Stomach (tissue), 9 donors: ENCODE measurements around the gene CWH43. TPM values are rescaled to one million over a fixed set of nuclear protein-coding genes. Genes with fewer than 3 reads are reported as not detected.
"Not testable (repeated sequence)": the region's sequence is repeated elsewhere in the genome, so short reads cannot be mapped to it uniquely, and the experiment has no call there.

Experiments
- DNase-seq, 2 donors: peaks; one replicate each; pipeline versions ENCODE4 v3.0.0 to v3.0.0-alpha.2; 2013 to 2019
- H3K27ac ChIP-seq, 5 donors: fragments of 200-600 bp in 4 of 5; sonication (generic) in 4 of 5; one replicate each; pipeline ENCODE4 v1.5.1; 2013 to 2019; ENCODE audit warnings: mild to moderate bottlenecking in 1 of 5, moderate library complexity in 1 of 5
- H3K27me3 ChIP-seq, 3 donors: fragments of 200-600 bp; sonication (generic); one replicate each; pipeline ENCODE4 v1.5.1; 2017 to 2019; ENCODE audit warnings: mixed run types in 1 of 3
- H3K36me3 ChIP-seq, 4 donors: fragments of 200-600 bp; sonication (generic); 1 replicate in 3 of 4; 2 replicates in 1 of 4; pipeline ENCODE4 v1.5.1; 2016 to 2019
- H3K4me1 ChIP-seq, 4 donors: fragments of 200-600 bp; sonication (generic); one replicate each; pipeline ENCODE4 v1.5.1; 2016 to 2019
- H3K4me3 ChIP-seq, 4 donors: fragments of 200-600 bp; sonication (generic) in 3 of 4; one replicate each; pipeline ENCODE4 v1.5.1; 2016 to 2019; ENCODE audit warnings: mild to moderate bottlenecking in 1 of 4
- H3K9me3 ChIP-seq, 4 donors: fragments of 200-600 bp; sonication (generic); one replicate each; pipeline ENCODE4 v1.5.1; 2016 to 2019
- EP300 ChIP-seq: sonication (generic); formaldehyde crosslinking; IDR thresholded peaks from one replicate; pipeline ENCODE4 v1.6.1; 2017; ENCODE audit warnings: antibody characterized with exemption
- POLR2A ChIP-seq, 4 donors: fragments of 450-650 bp; IDR thresholded peaks; one replicate each; pipeline ENCODE4 v1.6.1; 2016; ENCODE audit warnings: antibody characterized with exemption in 4 of 4, control low read depth in 2 of 4, mild to moderate bottlenecking in 1 of 4, moderate library complexity in 1 of 4
- POLR2AphosphoS5 ChIP-seq, 3 donors: sonication (generic); formaldehyde crosslinking; IDR thresholded peaks; one replicate each; pipeline ENCODE4 v1.6.1; 2016; ENCODE audit warnings: antibody characterized with exemption in 3 of 3
- WGBS, 5 donors: extraction: QIAGEN DNeasy Blood & Tissue Kit in 3 of 5; methylation state at CpG; one replicate each; pipeline versions ENCODE4 v1.1.5 to v1.1.7; 2013 to 2018; 5-methylcytosine and 5-hydroxymethylcytosine counted together
- intact Hi-C: fragments of 100-400 bp; cut with DNase I; formaldehyde crosslinking; loops from one replicate; pipeline ENCODE4 v1.15.1; 2023; ENCODE audit warnings: low total_unique reads
- polyA plus RNA-seq, 3 donors: library from polyadenylated mRNA; stranded (reverse); fragments of 200-250 nt; gene quantifications; one replicate each; pipeline ENCODE4 v1.2.3, GENCODE V29; 2013
- total RNA-seq, 5 donors: library from RNA; depleted of rRNA; stranded (reverse); fragments of >200 nt; gene quantifications; one replicate each; pipeline versions ENCODE4 v1.1.0 to v1.2.3, GENCODE V29; 2014 to 2016
- TF ChIP-seq, protein P1 (sequence below), 7 experiments: fragments of 450-650 bp in 4 of 7; fragments of 200-600 bp in 3 of 7; sonication (generic) in 3 of 7; IDR thresholded peaks; one replicate each; pipeline ENCODE4 v1.5.1; 2016 to 2019; ENCODE audit warnings: antibody characterized with exemption in 7 of 7, control low read depth in 2 of 7, mild to moderate bottlenecking in 1 of 7
- donor health status: healthy with polysubstance abuse.
- donor health status: Bipolar disorder and iron deficiency.
- donor health status: healthy.

Gene CWH43
- total and polyA plus RNA-seq, 8 donors: 0.50 to 48.1 (median 2.8) TPM; not detected in 1

DNA sequence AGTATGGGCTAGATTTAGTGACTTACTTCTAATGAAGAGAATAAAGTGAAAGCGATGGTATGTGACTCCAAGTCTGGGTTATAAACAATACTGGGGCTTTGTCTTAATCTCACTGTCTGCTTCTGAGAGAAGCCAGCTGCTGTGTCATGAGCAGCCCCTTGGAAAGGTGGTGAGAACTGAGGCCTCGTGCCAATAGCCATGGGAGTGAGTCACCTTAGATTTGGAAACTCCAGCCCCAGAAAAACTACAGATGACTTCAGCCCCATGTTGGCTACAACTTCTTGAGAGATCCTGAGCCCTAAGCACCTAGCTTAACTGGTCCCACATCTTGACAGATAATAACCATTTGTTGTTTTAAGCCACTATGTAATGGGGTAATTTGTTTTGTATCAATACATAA, 77.6 kb downstream of the CWH43 start:
- intact Hi-C loops: no loop called here
- no peaks in the 10 kb centered on the region for H3K4me1 ChIP-seq
- no peak overlapping the region for H3K4me3 ChIP-seq
- TF ChIP-seq POLR2AphosphoS5 (IDR thresholded peaks at IDR 0.05) (no peak), POLR2A (IDR thresholded peaks at IDR 0.05) (no peak), EP300 (no peak)
- TF ChIP-seq, protein P1, sequence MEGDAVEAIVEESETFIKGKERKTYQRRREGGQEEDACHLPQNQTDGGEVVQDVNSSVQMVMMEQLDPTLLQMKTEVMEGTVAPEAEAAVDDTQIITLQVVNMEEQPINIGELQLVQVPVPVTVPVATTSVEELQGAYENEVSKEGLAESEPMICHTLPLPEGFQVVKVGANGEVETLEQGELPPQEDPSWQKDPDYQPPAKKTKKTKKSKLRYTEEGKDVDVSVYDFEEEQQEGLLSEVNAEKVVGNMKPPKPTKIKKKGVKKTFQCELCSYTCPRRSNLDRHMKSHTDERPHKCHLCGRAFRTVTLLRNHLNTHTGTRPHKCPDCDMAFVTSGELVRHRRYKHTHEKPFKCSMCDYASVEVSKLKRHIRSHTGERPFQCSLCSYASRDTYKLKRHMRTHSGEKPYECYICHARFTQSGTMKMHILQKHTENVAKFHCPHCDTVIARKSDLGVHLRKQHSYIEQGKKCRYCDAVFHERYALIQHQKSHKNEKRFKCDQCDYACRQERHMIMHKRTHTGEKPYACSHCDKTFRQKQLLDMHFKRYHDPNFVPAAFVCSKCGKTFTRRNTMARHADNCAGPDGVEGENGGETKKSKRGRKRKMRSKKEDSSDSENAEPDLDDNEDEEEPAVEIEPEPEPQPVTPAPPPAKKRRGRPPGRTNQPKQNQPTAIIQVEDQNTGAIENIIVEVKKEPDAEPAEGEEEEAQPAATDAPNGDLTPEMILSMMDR (IDR thresholded peaks at IDR 0.05): no peak
- WGBS, 5 donors: 26 to 37% (median 36%) methylated on average over 2 of the region's 2 CpGs
- no peaks in the 10 kb centered on the region for H3K36me3 ChIP-seq
- H3K9me3 ChIP-seq: peaks cover 0 to 30% (median 6%) of the 10 kb centered on the region in 4 donors
- H3K27ac ChIP-seq: no peak overlapping the region
- DNase-seq: no peak
- peaks cover 0 to 6% (median 0%) of the 10 kb centered on the region in 3 donors for H3K27me3 ChIP-seq

GRCh38 chr4:49072196-49072595, 86.1 kb downstream of the CWH43 start:
- H3K9me3 ChIP-seq, intact Hi-C loops, H3K27me3 ChIP-seq, H3K27ac ChIP-seq, H3K4me1 ChIP-seq, H3K36me3 ChIP-seq, H3K4me3 ChIP-seq, DNase-seq: not testable (repeated sequence)
- 63 to 82% (median 74%) methylated on average over 4 to 11 of the region's 11 CpGs for WGBS, 5 donors

DNA sequence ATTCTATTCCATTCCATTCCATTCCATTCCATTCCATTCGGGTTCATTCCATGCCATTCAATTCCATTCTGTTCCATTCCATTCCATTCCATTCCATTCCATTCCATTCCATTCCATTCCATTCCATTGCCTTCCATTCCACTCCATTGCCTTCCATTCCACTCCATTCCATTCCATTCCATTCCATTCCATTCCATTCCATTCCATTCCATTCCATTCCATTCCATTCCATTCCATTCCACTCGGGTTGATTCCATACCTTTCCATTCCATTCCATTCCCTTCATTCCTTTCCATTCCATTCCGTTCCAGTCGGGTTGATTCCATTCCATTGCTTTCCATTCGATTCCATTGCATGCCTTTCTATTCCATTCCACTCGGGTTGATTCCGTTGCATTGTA, 105.8 kb downstream of the CWH43 start:
- H3K27me3 ChIP-seq, DNase-seq, H3K4me3 ChIP-seq, H3K27ac ChIP-seq, intact Hi-C loops, H3K4me1 ChIP-seq, H3K36me3 ChIP-seq: not testable (repeated sequence)
- H3K9me3 ChIP-seq: peaks cover 4 to 51% (median 23%) of the 10 kb centered on the region in 4 donors
- 56 to 58% (median 57%) methylated on average over 7 of the region's 7 CpGs for WGBS, 5 donors

GRCh38 chr4:49092608-49093135, 106.6 kb downstream of the CWH43 start:
- H3K27me3 ChIP-seq, DNase-seq, H3K4me3 ChIP-seq, H3K36me3 ChIP-seq, H3K4me1 ChIP-seq, intact Hi-C loops, H3K27ac ChIP-seq: not testable (repeated sequence)
- WGBS, 5 donors: 62 to 70% (median 66%) methylated on average over 11 of the region's 11 CpGs
- peaks cover 7 to 53% (median 29%) of the 10 kb centered on the region in 4 donors for H3K9me3 ChIP-seq

DNA sequence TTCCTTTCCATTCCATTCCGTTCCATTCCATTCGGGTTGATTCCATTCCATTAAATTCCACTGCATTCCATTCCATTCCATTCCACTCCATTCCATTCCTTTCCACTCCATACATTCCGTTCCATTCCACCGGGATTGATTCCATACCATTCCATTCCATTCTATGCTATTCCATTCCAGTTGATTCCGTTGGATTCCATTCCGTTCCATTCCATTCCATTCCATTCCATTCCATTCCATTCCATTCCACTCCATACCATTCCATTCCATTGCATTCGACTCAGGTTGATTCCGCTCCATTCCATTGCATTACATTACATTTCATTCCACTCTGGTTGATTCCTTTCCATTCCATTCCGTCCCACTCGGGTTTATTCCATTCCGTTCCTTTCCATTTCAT, 110.1 kb downstream of the CWH43 start:
- intact Hi-C loops, H3K27me3 ChIP-seq, H3K36me3 ChIP-seq, H3K27ac ChIP-seq, H3K4me3 ChIP-seq, H3K4me1 ChIP-seq, DNase-seq: not testable (repeated sequence)
- 60 to 86% (median 79%) methylated on average over 11 of the region's 11 CpGs for WGBS, 5 donors
- H3K9me3 ChIP-seq: peaks cover 7 to 70% (median 49%) of the 10 kb centered on the region in 4 donors

DNA sequence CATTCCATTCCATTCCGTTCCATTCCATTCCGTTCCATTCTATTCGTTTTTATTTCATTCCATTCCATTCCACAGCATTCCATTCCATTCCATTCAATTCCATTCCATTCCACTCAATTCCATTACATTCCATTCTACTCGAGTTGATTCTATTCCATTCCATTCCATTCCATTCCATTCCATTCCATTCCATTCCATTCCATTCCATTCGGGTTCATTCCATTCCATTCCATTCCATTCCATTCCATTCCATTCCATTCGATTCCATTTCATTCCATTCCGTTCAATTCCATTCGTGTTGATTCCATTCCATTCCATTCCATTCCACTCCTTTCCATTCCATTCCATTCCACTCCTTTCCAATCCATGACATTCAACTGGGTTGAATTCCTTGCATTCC, 110.6 kb downstream of the CWH43 start:
- DNase-seq, H3K27me3 ChIP-seq, H3K4me1 ChIP-seq, H3K4me3 ChIP-seq, H3K27ac ChIP-seq, intact Hi-C loops, H3K36me3 ChIP-seq: not testable (repeated sequence)
- 54 to 76% (median 61%) methylated on average over 8 of the region's 8 CpGs for WGBS, 5 donors
- H3K9me3 ChIP-seq: peaks cover 7 to 68% (median 49%) of the 10 kb centered on the region in 4 donors

DNA sequence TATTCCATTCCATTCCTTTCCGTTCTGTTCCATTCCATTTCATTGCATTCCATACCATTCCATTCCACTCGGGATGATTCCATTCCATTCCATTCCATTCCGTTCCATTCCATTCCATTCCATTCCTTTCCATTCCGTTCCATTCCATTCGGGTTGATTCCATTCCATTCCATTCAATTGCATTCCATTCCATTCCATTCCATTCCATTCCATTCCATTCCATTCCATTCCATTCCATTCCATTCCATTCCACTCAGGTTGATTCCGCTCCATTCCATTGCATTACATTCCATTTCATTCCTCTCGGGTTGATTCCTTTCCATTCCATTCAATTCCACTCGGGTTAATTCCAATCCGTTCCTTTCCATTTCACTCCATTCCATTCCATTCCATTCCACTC, 111.0 kb downstream of the CWH43 start:
- DNase-seq, H3K4me1 ChIP-seq, intact Hi-C loops, H3K27ac ChIP-seq, H3K36me3 ChIP-seq, H3K4me3 ChIP-seq, H3K27me3 ChIP-seq: not testable (repeated sequence)
- 51 to 69% (median 59%) methylated on average over 9 of the region's 9 CpGs for WGBS, 5 donors
- H3K9me3 ChIP-seq: peaks cover 7 to 64% (median 47%) of the 10 kb centered on the region in 4 donors

- WGBS, 5 donors: 50 to 70% (median 58%) methylated on average over 11 of the region's 11 CpGs
- H3K4me1 ChIP-seq, intact Hi-C loops, H3K27me3 ChIP-seq, H3K36me3 ChIP-seq, H3K4me3 ChIP-seq, DNase-seq, H3K27ac ChIP-seq: not testable (repeated sequence)
- peaks cover 7 to 63% (median 48%) of the 10 kb centered on the region in 4 donors for H3K9me3 ChIP-seq
Measured at GRCh38 chr4:49097505-49097904, 111.4 kb downstream of the CWH43 start.

DNA sequence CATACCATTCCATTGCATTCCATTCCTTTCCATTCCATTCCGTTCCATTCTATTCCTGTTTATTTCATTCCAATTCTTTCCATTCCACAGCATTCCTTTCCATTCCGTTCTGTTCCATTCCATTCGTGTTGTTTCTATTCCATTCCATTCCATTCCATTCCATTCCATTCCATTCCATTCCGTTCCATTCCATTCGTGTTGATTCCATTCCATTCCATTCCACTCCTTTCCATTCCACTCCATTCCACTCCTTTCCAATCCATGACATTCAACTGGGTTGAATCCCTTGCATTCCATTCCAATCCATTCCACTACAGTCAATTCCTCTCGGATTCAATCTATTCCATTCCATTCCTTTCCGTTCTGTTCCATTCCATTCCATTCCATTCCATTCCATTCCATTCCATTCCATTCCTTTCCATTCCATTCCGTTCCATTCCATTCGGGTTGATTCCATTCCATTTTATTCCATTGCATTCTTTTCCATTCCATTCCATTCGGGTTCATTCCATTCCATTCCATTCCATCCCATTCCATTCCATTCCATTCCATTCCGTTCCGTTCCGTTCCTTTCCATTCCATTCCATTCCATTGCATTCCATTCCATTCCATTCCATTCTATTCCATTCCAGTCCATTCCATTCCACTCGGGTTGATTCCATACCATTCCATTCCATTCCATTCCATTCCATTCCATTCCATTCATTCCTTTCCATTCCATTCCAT, 112.1 kb downstream of the CWH43 start:
- H3K4me3 ChIP-seq, H3K27ac ChIP-seq, DNase-seq, H3K27me3 ChIP-seq, intact Hi-C loops, H3K4me1 ChIP-seq, H3K36me3 ChIP-seq: not testable (repeated sequence)
- peaks cover 7 to 65% (median 50%) of the 10 kb centered on the region in 4 donors for H3K9me3 ChIP-seq
- WGBS, 5 donors: 63 to 74% (median 66%) methylated on average over 14 of the region's 14 CpGs

- H3K36me3 ChIP-seq, DNase-seq, intact Hi-C loops, H3K27me3 ChIP-seq, H3K27ac ChIP-seq, H3K4me1 ChIP-seq, H3K4me3 ChIP-seq: not testable (repeated sequence)
- peaks cover 7 to 79% (median 64%) of the 10 kb centered on the region in 4 donors for H3K9me3 ChIP-seq
- WGBS, 5 donors: 62 to 73% (median 67%) methylated on average over 16 of the region's 16 CpGs
Measured at GRCh38 chr4:49099831-49100444, 113.9 kb downstream of the CWH43 start.
